Uterus (tissue), 2 donors: ENCODE results near the gene P2RX7.

ENCODE experiments used
- POLR2A ChIP-seq, 2 donors: fragments of 450-650 bp; IDR thresholded peaks; one replicate each; pipeline ENCODE4 v1.6.1; 2016; ENCODE audit warnings: antibody characterized with exemption in 2 of 2, mild to moderate bottlenecking in 1 of 2, moderate library complexity in 1 of 2
- TF ChIP-seq, protein P1 (sequence below), 4 experiments: fragments of 200-600 bp in 2 of 4; fragments of 450-650 bp in 2 of 4; sonication (generic) in 2 of 4; IDR thresholded peaks; one replicate each; pipeline ENCODE4 v1.5.1; 2016 to 2019; ENCODE audit warnings: antibody characterized with exemption in 4 of 4, mild to moderate bottlenecking in 2 of 4, moderate library complexity in 1 of 4

GRCh38 chr12:121170611-121171260, 38.1 kb downstream of the P2RX7 start:
- TF ChIP-seq, protein P1, sequence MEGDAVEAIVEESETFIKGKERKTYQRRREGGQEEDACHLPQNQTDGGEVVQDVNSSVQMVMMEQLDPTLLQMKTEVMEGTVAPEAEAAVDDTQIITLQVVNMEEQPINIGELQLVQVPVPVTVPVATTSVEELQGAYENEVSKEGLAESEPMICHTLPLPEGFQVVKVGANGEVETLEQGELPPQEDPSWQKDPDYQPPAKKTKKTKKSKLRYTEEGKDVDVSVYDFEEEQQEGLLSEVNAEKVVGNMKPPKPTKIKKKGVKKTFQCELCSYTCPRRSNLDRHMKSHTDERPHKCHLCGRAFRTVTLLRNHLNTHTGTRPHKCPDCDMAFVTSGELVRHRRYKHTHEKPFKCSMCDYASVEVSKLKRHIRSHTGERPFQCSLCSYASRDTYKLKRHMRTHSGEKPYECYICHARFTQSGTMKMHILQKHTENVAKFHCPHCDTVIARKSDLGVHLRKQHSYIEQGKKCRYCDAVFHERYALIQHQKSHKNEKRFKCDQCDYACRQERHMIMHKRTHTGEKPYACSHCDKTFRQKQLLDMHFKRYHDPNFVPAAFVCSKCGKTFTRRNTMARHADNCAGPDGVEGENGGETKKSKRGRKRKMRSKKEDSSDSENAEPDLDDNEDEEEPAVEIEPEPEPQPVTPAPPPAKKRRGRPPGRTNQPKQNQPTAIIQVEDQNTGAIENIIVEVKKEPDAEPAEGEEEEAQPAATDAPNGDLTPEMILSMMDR (IDR thresholded peaks at IDR 0.05), result no peak
- no peak for TF ChIP-seq POLR2A (IDR thresholded peaks at IDR 0.05)
